SK-N-SH (cell line): ENCODE measurements around the gene PTPRA. TPM values are rescaled to one million over a fixed set of nuclear protein-coding genes. Genes with fewer than 3 reads are reported as not detected.

Experiments
- CTCF ChIA-PET: fragments of 300-600, 350-600 bp; formaldehyde crosslinking; extraction: SDS; loops from one replicate; lab custom pipeline; 2021; lab: Yijun Ruan, JAX
- POLR2A ChIA-PET: fragments of 350-600 bp; sonication (Branson Sonifier 250); formaldehyde crosslinking; extraction: SDS; loops from one replicate; lab custom pipeline; 2020; ENCODE audit warnings: antibody characterized with exemption, inconsistent platforms; lab: Yijun Ruan, JAX
- DNase-seq: peaks from one replicate; pipeline ENCODE4 v3.0.0; 2012
- H2AFZ ChIP-seq: fragments of 200-600 bp; sonication (generic); 2 replicates; pipeline ENCODE4 v1.8.1; 2016; ENCODE audit warnings: antibody characterized with exemption, mild to moderate bottlenecking, low read depth
- H3F3A ChIP-seq: fragments of 200-600 bp; sonication (generic); replicated peaks from 2 replicates; pipeline ENCODE3; 2016; ENCODE audit warnings: antibody characterized with exemption, mild to moderate bottlenecking; ENCODE audit not compliant: insufficient read depth
- H3K27ac ChIP-seq, 2 experiments: fragments of 200-500 bp in 1 of 2; fragments of 200-600 bp in 1 of 2; sonication (Bioruptor generic) in 1 of 2; sonication (generic), shearing (Covaris generic) in 1 of 2; 2 replicates each; pipeline versions ENCODE4 v1.5.1 to v1.6.1; 2014 to 2016; ENCODE audit warnings: low read depth in 2 of 2, inconsistent platforms in 1 of 2, low read length in 1 of 2, mild to moderate bottlenecking in 1 of 2, mixed read lengths in 1 of 2
- H3K27me3 ChIP-seq: fragments of 200-600 bp; sonication (generic), shearing (Covaris generic); 2 replicates; pipeline ENCODE4 v1.6.1; 2016; ENCODE audit warnings: mixed run types; ENCODE audit not compliant: insufficient read depth
- H3K36me3 ChIP-seq, 2 experiments: fragments of 200-500 bp in 1 of 2; fragments of 200-600 bp in 1 of 2; sonication (Bioruptor generic) in 1 of 2; sonication (generic) in 1 of 2; replicated peaks in 1 of 2; 2 replicates each; pipeline versions ENCODE3 to v1.5.1; 2014 to 2016; ENCODE audit warnings: low read length in 1 of 2, mild to moderate bottlenecking in 1 of 2; ENCODE audit not compliant: insufficient read depth in 2 of 2, control insufficient read depth in 1 of 2
- H3K4me1 ChIP-seq, 2 experiments: fragments of 200-500 bp in 1 of 2; fragments of 200-600 bp in 1 of 2; sonication (Bioruptor generic) in 1 of 2; sonication (generic), shearing (Covaris generic) in 1 of 2; 2 replicates each; pipeline versions ENCODE4 v1.5.1 to v1.6.1; 2014 to 2016; ENCODE audit warnings: low read depth in 1 of 2, low read length in 1 of 2, mixed run types in 1 of 2; ENCODE audit not compliant: insufficient read depth in 2 of 2, control insufficient read depth in 1 of 2
- H3K4me2 ChIP-seq: fragments of 200-600 bp; sonication (generic), shearing (Covaris generic); 2 replicates; pipeline ENCODE4 v1.6.1; 2017; ENCODE audit warnings: mixed run types
- H3K4me3 ChIP-seq, 2 experiments: fragments of 200-500 bp in 1 of 2; fragments of 200-600 bp in 1 of 2; sonication (Bioruptor generic) in 1 of 2; sonication (generic), shearing (Covaris generic) in 1 of 2; 2 replicates each; pipeline versions ENCODE4 v1.5.1 to v1.8.1; 2014 to 2016; ENCODE audit warnings: low read depth in 2 of 2, inconsistent platforms in 1 of 2, low read length in 1 of 2, mild to moderate bottlenecking in 1 of 2, mixed read lengths in 1 of 2, moderate library complexity in 1 of 2
- H3K79me2 ChIP-seq: fragments of 200-600 bp; sonication (generic); 2 replicates; pipeline ENCODE4 v1.8.1; 2017; ENCODE audit warnings: mild to moderate bottlenecking; ENCODE audit not compliant: insufficient read depth
- H3K9ac ChIP-seq: fragments of 200-600 bp; sonication (generic); 2 replicates; pipeline ENCODE4 v1.6.1; 2017; ENCODE audit warnings: mixed run types
- H3K9me2 ChIP-seq: fragments of 200-600 bp; sonication (generic); 2 replicates; pipeline ENCODE4 v1.6.1; 2017; ENCODE audit warnings: mixed run types
- H3K9me3 ChIP-seq: fragments of 200-600 bp; sonication (generic); 2 replicates; pipeline ENCODE4 v1.6.1; 2017; ENCODE audit warnings: mixed run types, mild to moderate bottlenecking, moderate library complexity
- H4K20me1 ChIP-seq: fragments of 200-600 bp; sonication (generic); 2 replicates; pipeline ENCODE4 v1.6.1; 2017; ENCODE audit warnings: mild to moderate bottlenecking, mixed run types; ENCODE audit not compliant: insufficient read depth
- CHD2 ChIP-seq: fragments of 150-350 bp; IDR thresholded peaks from 2 replicates; pipeline ENCODE4 v1.6.1; 2018; ENCODE audit warnings: low read length; ENCODE audit not compliant: partially characterized antibody
- ELF1 ChIP-seq: IDR thresholded peaks from 2 replicates; pipeline ENCODE4 v1.4.0; 2012
- EP300 ChIP-seq, 2 experiments: IDR thresholded peaks; 2 replicates each; pipeline versions ENCODE4 v1.4.0 to v1.6.1; 2012; ENCODE audit warnings: borderline replicate concordance in 1 of 2, low read depth in 1 of 2, low read length in 1 of 2
- FOSL2 ChIP-seq: IDR thresholded peaks from 2 replicates; pipeline ENCODE4 v1.4.0; 2012; ENCODE audit warnings: low read depth, mild to moderate bottlenecking, moderate library complexity, borderline replicate concordance
- FOXJ3 ChIP-seq: sonication (generic); formaldehyde crosslinking; IDR thresholded peaks from 2 replicates; pipeline ENCODE4 v1.5.1; 2020; ENCODE audit warnings: mild to moderate bottlenecking, missing genetic modification reagents
- GABPA ChIP-seq: IDR thresholded peaks from 2 replicates; pipeline ENCODE4 v1.4.0; 2012; ENCODE audit warnings: low read depth, mild to moderate bottlenecking
- GATA2 ChIP-seq: sonication (generic); formaldehyde crosslinking; IDR thresholded peaks from 2 replicates; pipeline ENCODE4 v1.5.0; 2020; ENCODE audit warnings: mild to moderate bottlenecking, missing genetic modification reagents
- JUND ChIP-seq: IDR thresholded peaks from 2 replicates; pipeline ENCODE4 v1.4.0; 2012
- MXI1 ChIP-seq: IDR thresholded peaks from 2 replicates; pipeline ENCODE4 v1.6.1; 2012; ENCODE audit warnings: mild to moderate bottlenecking, low read depth, low read length, improper control_type of control experiment
- NFIC ChIP-seq: IDR thresholded peaks from 2 replicates; pipeline ENCODE4 v1.4.0; 2012; ENCODE audit warnings: borderline replicate concordance
- POLR2AphosphoS5 ChIP-seq: IDR thresholded peaks from 2 replicates; pipeline ENCODE4 v1.6.1; 2012; ENCODE audit warnings: low read depth, low read length
- RAD21 ChIP-seq: IDR thresholded peaks from 2 replicates; pipeline ENCODE4 v1.6.1; 2012; ENCODE audit warnings: mild to moderate bottlenecking, low read length
- RFX5 ChIP-seq: IDR thresholded peaks from 2 replicates; pipeline ENCODE4 v1.6.1; 2012; ENCODE audit warnings: mild to moderate bottlenecking, improper control_type of control experiment, low read length
- RXRA ChIP-seq: IDR thresholded peaks from 2 replicates; pipeline ENCODE4 v1.4.0; 2012; ENCODE audit warnings: low read depth, mild to moderate bottlenecking, borderline replicate concordance
- SIN3A ChIP-seq: IDR thresholded peaks from 2 replicates; pipeline ENCODE4 v1.6.1; 2012; ENCODE audit warnings: low read depth, mild to moderate bottlenecking, low read length, moderate library complexity, borderline replicate concordance
- YY1 ChIP-seq: IDR thresholded peaks from 2 replicates; pipeline ENCODE4 v1.4.0; 2012; ENCODE audit warnings: low read depth, mild to moderate bottlenecking
- ZBTB33 ChIP-seq: IDR thresholded peaks from 2 replicates; pipeline ENCODE4 v1.4.0; 2012; ENCODE audit warnings: low read depth, borderline replicate concordance
- WGBS: methylation state at CpG from one replicate; pipeline ENCODE4 v1.1.6; 2017; ENCODE audit warnings: low lambda C conversion rate; 5-methylcytosine and 5-hydroxymethylcytosine counted together
- polyA plus RNA-seq, 3 experiments: library from polyadenylated mRNA; depleted of rRNA; stranded (reverse); fragments of >200 nt; gene quantifications; 2 replicates each; pipeline ENCODE4 v1.2.3, GENCODE V29; 2012
- TF ChIP-seq, protein P1 (sequence below): fragments of 150-350 bp; IDR thresholded peaks from 2 replicates; pipeline ENCODE4 v1.6.1; 2017; ENCODE audit warnings: antibody characterized with exemption, low read length, low read depth, borderline replicate concordance
- TF ChIP-seq, protein P2 (sequence below): IDR thresholded peaks from 2 replicates; pipeline ENCODE4 v1.4.0; 2012; ENCODE audit warnings: low read depth
- TF ChIP-seq, protein P3 (sequence below): fragments of 200-600 bp; sonication (generic); IDR thresholded peaks from 2 replicates; pipeline ENCODE4 v1.6.1; 2017; ENCODE audit warnings: antibody characterized with exemption, mild to moderate bottlenecking, moderate library complexity

The PTPRA gene
- polyA plus RNA-seq, 1 of the 3 experiments (the other 2 are of a cell fraction), result 47.6 TPM

GRCh38 chr20:3038454-3038853 is 165.2 kb downstream of the PTPRA start:
- H3K27me3 ChIP-seq, result no peaks in the 10 kb centered on the region
- H3K36me3 ChIP-seq, result peaks cover 18 to 62% of the 10 kb centered on the region in 2 experiments
- no peaks in the 10 kb centered on the region for H3K9me2 ChIP-seq
- no peaks in the 10 kb centered on the region for H3F3A ChIP-seq
- peaks cover 0 to 5% of the 10 kb centered on the region in 2 experiments; a peak in 2 of 4 replicates for H3K4me1 ChIP-seq
- 96% methylated on average over 5 of the region's 5 CpGs for WGBS
- H3K4me2 ChIP-seq, result no peak overlapping the region
- H3K9me3 ChIP-seq, result no peaks in the 10 kb centered on the region
- no peak for DNase-seq
- no peak overlapping the region for H3K9ac ChIP-seq
- no peak overlapping the region for H3K4me3 ChIP-seq
- TF ChIP-seq RAD21 (no peak), MXI1 (no peak), YY1 (no peak), ELF1 (no peak), ZBTB33 (no peak), CHD2 (no peak), GATA2 (CRISPR knock-in tag) (no peak), FOSL2 (no peak), POLR2AphosphoS5 (no peak), FOXJ3 (CRISPR knock-in tag) (no peak), RXRA (no peak)
- TF ChIP-seq, protein P1, sequence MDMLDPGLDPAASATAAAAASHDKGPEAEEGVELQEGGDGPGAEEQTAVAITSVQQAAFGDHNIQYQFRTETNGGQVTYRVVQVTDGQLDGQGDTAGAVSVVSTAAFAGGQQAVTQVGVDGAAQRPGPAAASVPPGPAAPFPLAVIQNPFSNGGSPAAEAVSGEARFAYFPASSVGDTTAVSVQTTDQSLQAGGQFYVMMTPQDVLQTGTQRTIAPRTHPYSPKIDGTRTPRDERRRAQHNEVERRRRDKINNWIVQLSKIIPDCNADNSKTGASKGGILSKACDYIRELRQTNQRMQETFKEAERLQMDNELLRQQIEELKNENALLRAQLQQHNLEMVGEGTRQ, result no peak
- TF ChIP-seq, protein P2, sequence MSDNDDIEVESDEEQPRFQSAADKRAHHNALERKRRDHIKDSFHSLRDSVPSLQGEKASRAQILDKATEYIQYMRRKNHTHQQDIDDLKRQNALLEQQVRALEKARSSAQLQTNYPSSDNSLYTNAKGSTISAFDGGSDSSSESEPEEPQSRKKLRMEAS, result no peak
- no peak overlapping the region for H2AFZ ChIP-seq
- no peaks in the 10 kb centered on the region for H3K79me2 ChIP-seq
- no peaks in the 10 kb centered on the region for H4K20me1 ChIP-seq
- ChIA-PET CTCF (no interaction called here), POLR2A (interaction anchor here (1.0 kb wide), 1 partner anchor 238 kb away, joined by 3 read pairs; the partner anchor contains the start of gene CPXM1)
- no peak overlapping the region for H3K27ac ChIP-seq

- TF ChIP-seq GABPA (no peak), JUND (no peak), RFX5 (no peak), RXRA (no peak), NFIC (no peak), CHD2 (no peak), SIN3A (no peak), FOSL2 (no peak), EP300 (IDR thresholded peaks at IDR 0.05; ENCODE audit: borderline replicate concordance in 1 of 2, low read depth in 1 of 2, low read length in 1 of 2) (no peak)
- TF ChIP-seq, protein P3, sequence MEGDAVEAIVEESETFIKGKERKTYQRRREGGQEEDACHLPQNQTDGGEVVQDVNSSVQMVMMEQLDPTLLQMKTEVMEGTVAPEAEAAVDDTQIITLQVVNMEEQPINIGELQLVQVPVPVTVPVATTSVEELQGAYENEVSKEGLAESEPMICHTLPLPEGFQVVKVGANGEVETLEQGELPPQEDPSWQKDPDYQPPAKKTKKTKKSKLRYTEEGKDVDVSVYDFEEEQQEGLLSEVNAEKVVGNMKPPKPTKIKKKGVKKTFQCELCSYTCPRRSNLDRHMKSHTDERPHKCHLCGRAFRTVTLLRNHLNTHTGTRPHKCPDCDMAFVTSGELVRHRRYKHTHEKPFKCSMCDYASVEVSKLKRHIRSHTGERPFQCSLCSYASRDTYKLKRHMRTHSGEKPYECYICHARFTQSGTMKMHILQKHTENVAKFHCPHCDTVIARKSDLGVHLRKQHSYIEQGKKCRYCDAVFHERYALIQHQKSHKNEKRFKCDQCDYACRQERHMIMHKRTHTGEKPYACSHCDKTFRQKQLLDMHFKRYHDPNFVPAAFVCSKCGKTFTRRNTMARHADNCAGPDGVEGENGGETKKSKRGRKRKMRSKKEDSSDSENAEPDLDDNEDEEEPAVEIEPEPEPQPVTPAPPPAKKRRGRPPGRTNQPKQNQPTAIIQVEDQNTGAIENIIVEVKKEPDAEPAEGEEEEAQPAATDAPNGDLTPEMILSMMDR, result no peak
- H3K9ac ChIP-seq, result no peak overlapping the region
- H3K27me3 ChIP-seq, result no peaks in the 10 kb centered on the region
- H3K9me2 ChIP-seq, result no peaks in the 10 kb centered on the region
- no peak overlapping the region for H3K4me3 ChIP-seq
- H4K20me1 ChIP-seq, result no peaks in the 10 kb centered on the region
- WGBS, result 98% methylated on average over 3 of the region's 4 CpGs
- CTCF ChIA-PET, result no interaction called here
- H3K36me3 ChIP-seq, result peaks cover 15 to 59% of the 10 kb centered on the region in 2 experiments
- H3K79me2 ChIP-seq, result no peaks in the 10 kb centered on the region
- POLR2A ChIA-PET, result no interaction called here
- no peaks in the 10 kb centered on the region for H3K9me3 ChIP-seq
- H3F3A ChIP-seq, result no peaks in the 10 kb centered on the region
- peaks cover 0 to 5% of the 10 kb centered on the region in 2 experiments; a peak in 2 of 4 replicates for H3K4me1 ChIP-seq
- no peak for DNase-seq
- no peak overlapping the region for H2AFZ ChIP-seq
- no peak overlapping the region for H3K4me2 ChIP-seq
- H3K27ac ChIP-seq, result no peak overlapping the region
Observed at GRCh38 chr20:3039426-3039825, 166.1 kb downstream of the PTPRA start.
